Progenitor cell of endocrine pancreas (in vitro differentiated cells): ENCODE measurements around the gene MAP2K3. TPM values are rescaled to one million over a fixed set of nuclear protein-coding genes. Genes with fewer than 3 reads are reported as not detected.

Source experiments
- DNase-seq: peaks from one replicate; pipeline ENCODE4 v3.0.0; 2021; ENCODE audit warnings: low spot score; ENCODE audit not compliant: unreplicated experiment
- H3K27ac Mint-ChIP-seq: 2 replicates; pipeline ENCODE4 v1.8.0; 2021; ENCODE audit warnings: mild to moderate bottlenecking, moderate library complexity, mixed read lengths
- H3K27me3 Mint-ChIP-seq: 2 replicates; pipeline ENCODE4 v1.8.0; 2021; ENCODE audit warnings: mixed read lengths
- H3K36me3 Mint-ChIP-seq: 2 replicates; pipeline ENCODE4 v1.8.0; 2022; ENCODE audit warnings: mixed read lengths; ENCODE audit not compliant: insufficient read depth
- H3K4me1 Mint-ChIP-seq: 2 replicates; pipeline ENCODE4 v1.8.0; 2021; ENCODE audit warnings: low read depth, mixed read lengths
- H3K4me3 Mint-ChIP-seq: 2 replicates; pipeline ENCODE4 v1.8.0; 2021; ENCODE audit warnings: low read depth, mild to moderate bottlenecking, moderate library complexity, mixed read lengths
- H3K9me3 Mint-ChIP-seq: 2 replicates; pipeline ENCODE4 v1.8.0; 2021; ENCODE audit warnings: low read depth, mixed read lengths
- total RNA-seq: library from RNA; stranded (reverse); gene quantifications from 2 replicates; pipeline ENCODE4 v1.2.1, GENCODE V29; 2021
- TF ChIP-seq, protein P1 (sequence below): fragments of 200-600 bp; sonication (generic); IDR thresholded peaks from one replicate; pipeline ENCODE4 v1.5.0; 2021; ENCODE audit warnings: antibody characterized with exemption, mild to moderate bottlenecking; ENCODE audit not compliant: unreplicated experiment

MAP2K3 gene
- total RNA-seq, 1 donor from 2014 or later: 24.7 TPM

DNA sequence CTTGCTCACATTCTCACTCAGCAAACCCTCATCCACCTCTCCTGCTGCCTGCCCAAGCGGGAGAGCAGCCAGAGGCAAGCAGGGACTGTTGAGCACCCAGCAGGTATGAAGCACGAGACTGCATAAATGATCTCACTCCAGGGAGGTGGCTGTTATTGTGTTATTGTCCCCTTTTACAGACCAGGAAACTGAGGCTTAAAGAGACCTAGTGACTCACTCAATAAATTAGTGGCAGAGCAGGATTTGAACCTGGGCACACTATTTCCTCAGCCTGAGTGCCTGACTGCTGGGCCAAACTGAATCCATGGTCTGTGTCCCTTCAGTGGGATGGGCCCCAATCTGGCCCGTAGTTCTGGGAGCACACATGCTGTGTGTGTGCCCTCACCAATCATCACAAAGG, 12.3 kb upstream of the MAP2K3 start:
- peaks cover 31% of the 10 kb centered on the region for H3K27me3 Mint-ChIP-seq
- no peaks in the 10 kb centered on the region for H3K36me3 Mint-ChIP-seq
- H3K27ac Mint-ChIP-seq: no peak overlapping the region
- no peak overlapping the region for H3K4me3 Mint-ChIP-seq
- no peak for DNase-seq
- peaks cover 3% of the 10 kb centered on the region for H3K4me1 Mint-ChIP-seq
- TF ChIP-seq, protein P1, sequence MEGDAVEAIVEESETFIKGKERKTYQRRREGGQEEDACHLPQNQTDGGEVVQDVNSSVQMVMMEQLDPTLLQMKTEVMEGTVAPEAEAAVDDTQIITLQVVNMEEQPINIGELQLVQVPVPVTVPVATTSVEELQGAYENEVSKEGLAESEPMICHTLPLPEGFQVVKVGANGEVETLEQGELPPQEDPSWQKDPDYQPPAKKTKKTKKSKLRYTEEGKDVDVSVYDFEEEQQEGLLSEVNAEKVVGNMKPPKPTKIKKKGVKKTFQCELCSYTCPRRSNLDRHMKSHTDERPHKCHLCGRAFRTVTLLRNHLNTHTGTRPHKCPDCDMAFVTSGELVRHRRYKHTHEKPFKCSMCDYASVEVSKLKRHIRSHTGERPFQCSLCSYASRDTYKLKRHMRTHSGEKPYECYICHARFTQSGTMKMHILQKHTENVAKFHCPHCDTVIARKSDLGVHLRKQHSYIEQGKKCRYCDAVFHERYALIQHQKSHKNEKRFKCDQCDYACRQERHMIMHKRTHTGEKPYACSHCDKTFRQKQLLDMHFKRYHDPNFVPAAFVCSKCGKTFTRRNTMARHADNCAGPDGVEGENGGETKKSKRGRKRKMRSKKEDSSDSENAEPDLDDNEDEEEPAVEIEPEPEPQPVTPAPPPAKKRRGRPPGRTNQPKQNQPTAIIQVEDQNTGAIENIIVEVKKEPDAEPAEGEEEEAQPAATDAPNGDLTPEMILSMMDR: no peak
- H3K9me3 Mint-ChIP-seq: no peaks in the 10 kb centered on the region

DNA sequence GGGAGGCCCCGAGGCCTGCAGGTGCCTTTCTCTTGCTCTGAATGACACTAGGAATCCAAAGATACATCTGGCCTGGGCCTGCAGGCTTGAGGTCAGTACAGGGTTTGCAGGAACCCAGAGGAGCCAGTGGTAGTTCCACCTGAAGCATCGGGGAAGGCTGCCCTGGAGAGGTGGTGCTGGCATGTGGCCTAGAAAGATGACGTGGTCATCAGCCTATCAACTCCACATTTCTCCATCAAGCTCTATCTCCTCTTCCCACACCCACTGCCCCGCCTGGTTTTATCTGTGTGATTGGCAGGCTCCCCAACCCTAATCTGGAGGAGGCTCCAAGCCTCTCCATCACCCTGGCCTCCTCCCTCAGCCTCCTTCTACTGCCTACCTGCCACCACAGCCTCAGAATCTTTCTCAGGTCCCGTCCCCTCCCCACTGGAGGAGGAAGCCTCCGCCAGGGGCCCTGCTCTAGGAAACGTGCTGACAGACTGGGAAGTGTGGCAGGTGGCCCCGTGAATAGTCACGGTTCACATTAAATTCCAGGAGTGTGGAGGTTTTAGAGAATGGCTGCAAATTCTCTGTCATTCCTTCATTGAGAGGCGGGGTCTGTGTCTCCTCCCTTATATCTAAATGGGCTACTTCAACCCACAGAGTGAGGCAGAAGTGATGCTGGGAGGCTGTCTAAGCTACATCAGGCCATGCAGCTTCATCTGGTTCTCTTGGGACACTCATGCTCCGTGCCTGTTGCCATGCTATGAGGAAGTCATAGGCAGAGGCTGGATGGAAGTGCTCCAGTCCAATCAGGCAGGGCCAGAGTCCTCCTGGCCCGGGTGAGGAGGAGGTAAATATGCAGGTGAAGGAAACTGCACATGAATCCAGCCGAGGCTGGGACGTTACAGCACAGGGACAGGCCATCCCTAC, 11.4 kb upstream of the MAP2K3 start:
- H3K27ac Mint-ChIP-seq: no peak overlapping the region
- H3K4me3 Mint-ChIP-seq: no peak overlapping the region

DNA sequence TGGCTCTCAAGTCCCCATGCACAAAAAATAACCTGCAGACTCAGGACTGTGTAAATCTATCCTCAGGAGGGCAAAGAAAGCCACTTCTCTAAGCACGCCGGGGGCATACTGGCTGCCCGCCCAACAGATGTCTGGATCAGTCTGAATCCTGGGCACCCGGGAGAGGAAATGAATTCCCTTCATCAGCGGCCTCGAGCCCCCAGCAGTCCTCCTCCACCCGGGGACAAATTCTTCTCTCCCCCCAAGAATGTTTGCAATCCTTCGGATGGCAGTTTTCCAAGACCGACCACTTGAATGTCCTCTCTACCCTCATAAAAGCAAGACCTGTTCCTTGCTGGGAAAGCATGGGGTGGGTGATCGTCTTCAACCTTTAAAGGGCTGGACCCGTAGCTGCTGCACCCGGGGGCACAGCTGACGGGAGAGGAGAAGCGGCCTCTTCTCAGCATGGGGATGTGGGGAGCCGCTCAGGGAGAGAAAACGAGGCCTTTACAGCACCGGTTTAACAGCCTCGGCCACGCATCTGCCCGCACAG, 9.4 kb upstream of the MAP2K3 start:
- Mint-ChIP-seq H3K27ac (no peak overlapping the region), H3K4me1 (peaks cover 3% of the 10 kb centered on the region), H3K27me3 (peaks cover 56% of the 10 kb centered on the region), H3K9me3 (no peaks in the 10 kb centered on the region), H3K4me3 (peak overlapping the region; percentile 72), H3K36me3 (no peaks in the 10 kb centered on the region)
- DNase-seq: no peak
- TF ChIP-seq, protein P1: no peak

More for the DNA sequence above, 11.4 kb upstream of the MAP2K3 start:
- Mint-ChIP-seq H3K36me3 (no peaks in the 10 kb centered on the region), H3K4me1 (peaks cover 3% of the 10 kb centered on the region), H3K9me3 (no peaks in the 10 kb centered on the region), H3K27me3 (peaks cover 36% of the 10 kb centered on the region)
- TF ChIP-seq, protein P1: no peak
- no peak for DNase-seq

DNA sequence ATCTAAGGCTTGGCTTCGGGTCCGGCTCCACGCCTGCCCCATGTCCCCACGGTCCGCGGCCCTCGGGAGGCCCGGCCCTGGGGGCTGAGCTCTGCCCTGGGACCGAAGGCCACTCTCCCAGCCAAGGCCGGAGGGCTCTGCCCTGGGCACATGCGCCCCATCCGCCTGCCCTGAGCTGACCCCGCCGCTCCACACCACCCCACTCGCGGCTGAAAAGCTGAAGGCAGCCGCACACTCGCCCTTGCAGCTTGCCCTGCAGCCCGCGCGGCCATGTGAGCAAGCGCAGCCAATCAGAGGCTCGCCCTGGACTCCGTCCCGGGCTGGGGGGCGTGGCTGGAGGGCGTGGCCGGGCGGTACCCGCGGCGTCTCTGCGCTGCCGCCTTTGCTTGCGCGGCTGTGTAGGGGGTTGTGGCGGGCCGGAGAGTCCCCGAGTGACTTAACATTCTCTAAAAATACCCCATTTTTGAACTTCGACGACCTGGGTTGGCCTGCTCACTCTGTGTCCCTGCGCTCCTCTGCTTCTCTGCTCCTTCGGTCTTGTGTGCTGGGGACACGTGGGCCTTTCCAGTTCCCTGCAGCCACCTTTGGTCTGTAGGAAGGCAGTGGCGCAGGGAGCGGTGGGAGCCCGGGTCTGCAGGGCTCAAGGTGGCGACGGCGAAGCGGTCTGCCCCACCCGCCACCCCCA, 8.8 kb upstream of the MAP2K3 start:
- DNase-seq: peak; percentile 80
- no peaks in the 10 kb centered on the region for H3K36me3 Mint-ChIP-seq
- H3K4me3 Mint-ChIP-seq: peak overlapping the region; percentile 72
- TF ChIP-seq, protein P1: peak; percentile 10
- H3K27me3 Mint-ChIP-seq: peaks cover 58% of the 10 kb centered on the region
- H3K27ac Mint-ChIP-seq: peak overlapping the region; percentile 74
- no peaks in the 10 kb centered on the region for H3K9me3 Mint-ChIP-seq
- peaks cover 3% of the 10 kb centered on the region for H3K4me1 Mint-ChIP-seq

DNA sequence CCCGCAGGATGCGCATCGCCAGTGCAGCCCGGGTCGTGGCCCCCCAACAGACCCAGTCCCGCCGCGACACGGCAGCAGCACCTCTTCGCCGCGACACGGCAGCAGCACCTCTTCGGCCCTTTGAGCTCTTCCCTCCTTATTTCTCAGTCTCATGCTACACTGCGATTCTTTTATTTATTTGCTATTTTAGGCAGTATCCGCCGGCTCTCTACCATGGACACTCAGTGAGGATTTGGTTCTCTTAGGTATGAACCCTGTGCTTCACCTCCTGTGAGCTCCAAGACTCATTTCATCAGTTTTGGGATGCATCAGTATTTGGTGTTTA, 8.3 kb upstream of the MAP2K3 start:
- Mint-ChIP-seq H3K27me3 (peaks cover 63% of the 10 kb centered on the region), H3K36me3 (no peaks in the 10 kb centered on the region)

More for the DNA sequence above, 8.3 kb upstream of the MAP2K3 start:
- DNase-seq: no peak
- Mint-ChIP-seq H3K9me3 (no peaks in the 10 kb centered on the region), H3K4me3 (peak overlapping the region; percentile 72), H3K27ac (no peak overlapping the region), H3K4me1 (peaks cover 3% of the 10 kb centered on the region)
- TF ChIP-seq, protein P1: peak; percentile 3
